ENCODE data around the gene DRG1. TPM values are rescaled to one million over a fixed set of nuclear protein-coding genes. Genes with fewer than 3 reads are reported as not detected.
"Not testable (repeated sequence)": the region's sequence is repeated elsewhere in the genome, so short reads cannot be mapped to it uniquely, and the experiment has no call there.

Gene DRG1, protein sequence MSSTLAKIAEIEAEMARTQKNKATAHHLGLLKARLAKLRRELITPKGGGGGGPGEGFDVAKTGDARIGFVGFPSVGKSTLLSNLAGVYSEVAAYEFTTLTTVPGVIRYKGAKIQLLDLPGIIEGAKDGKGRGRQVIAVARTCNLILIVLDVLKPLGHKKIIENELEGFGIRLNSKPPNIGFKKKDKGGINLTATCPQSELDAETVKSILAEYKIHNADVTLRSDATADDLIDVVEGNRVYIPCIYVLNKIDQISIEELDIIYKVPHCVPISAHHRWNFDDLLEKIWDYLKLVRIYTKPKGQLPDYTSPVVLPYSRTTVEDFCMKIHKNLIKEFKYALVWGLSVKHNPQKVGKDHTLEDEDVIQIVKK
- 41.7 TPM for total RNA-seq

DNA sequence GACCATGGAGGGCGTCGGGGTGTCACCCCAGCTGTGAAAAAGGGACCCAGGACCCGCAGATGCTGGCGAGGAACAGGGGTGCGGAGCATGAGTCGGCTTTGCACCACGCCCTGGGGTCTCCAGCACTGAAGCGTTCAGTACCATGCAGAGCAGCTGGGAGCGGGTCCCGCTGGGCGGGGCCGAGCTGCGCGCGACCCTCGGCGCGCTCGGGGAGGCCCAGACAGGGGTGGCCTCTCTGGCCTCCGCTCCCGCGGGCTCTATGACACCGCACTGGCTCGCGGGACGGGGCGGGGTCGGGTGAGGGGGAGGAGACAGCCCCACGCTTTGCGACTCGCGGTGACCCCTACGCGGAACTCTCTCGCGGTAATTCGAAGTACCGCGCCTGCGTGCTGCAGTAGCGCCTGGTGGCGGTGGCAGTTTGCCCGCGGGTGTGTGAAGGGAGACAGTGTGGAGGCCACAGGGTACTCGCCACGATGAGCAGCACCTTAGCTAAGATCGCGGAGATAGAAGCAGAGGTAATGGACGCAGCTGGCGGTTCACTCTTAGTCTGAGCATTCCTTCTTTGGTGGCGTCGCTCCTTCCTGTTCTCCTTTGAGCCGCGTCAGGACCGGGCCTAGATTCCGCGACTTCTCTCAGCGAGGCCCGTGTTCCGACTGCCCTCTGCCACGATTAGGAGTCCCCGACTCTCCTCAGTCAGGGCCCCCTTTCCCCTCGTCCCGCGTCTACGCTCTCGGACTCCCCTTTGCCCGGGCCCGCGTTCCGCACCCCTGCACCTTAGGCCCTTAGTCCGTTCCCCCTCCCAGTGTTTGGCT is at the start of gene DRG1:
DRG1 (plus strand) TSS at position 394 of the 812 bp plus-strand sequence; CDS start at position 474, 80 bp downstream.
- DNase-seq (ENCODE audit: low read depth in 2 of 3, low spot score in 2 of 3): peak; percentile 85 to 97 (median 97)

DNA sequence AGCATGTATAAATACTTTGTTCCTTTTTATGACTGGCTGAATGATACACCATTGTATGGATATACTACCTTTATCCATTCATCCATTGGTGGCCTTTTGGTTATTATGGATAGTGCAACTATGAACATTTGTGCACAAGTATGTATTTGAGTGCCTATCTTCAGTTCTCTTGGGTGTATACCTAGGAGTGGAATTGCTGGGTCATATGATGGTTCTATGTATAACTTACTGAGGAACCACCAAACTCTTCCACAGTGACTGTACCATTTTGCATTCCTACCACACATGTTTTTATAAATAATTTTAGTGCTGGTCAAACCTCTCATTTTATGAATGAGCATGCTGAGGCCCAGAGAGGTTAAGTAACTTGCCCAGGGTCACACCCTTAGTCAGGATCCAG is 49.4 kb upstream of the DRG1 start:
- no peak for DNase-seq (ENCODE audit: low read depth in 2 of 3, low spot score in 2 of 3)

DNA sequence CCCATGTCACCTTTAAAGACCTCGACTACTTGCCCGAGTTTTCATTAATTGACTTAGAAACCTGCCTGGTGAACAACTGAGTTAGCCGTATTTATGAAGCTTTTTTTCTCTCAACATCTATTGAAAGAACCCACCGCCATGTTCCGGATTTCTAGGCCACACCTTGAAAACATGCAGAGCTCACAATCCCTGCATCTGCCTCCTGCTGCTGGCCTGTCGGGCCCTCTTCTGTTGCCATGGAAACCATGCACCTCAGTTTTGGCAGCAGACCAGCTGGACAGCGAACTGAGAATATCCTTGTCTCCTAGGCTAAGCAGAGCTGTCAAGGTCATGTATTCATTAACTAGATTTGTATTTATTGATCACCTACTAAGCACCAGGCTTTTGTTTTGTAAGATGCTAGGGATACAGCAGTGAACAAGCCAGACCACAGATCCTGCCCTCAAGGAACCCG is 49.0 kb upstream of the DRG1 start:
- DNase-seq (ENCODE audit: low read depth in 2 of 3, low spot score in 2 of 3): no peak

DNA sequence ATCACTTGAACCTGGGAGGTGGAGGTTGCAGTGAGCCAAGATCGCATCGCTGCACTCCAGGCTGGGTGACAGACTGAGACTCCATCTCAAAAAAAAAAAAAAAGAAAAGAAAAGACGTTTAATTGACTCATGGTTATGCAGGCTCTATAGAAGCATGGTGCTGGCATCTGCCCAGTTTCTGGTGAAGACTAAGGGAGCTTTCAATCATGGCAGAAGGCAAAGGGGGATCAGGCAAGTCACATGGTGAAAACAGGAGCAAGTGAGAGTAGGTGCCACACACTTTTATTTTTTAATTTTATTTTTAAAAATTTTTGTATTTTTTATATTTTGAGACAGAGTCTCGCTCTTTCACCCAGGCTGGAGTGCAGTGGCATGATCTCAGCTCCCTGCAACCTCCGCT is 44.9 kb upstream of the DRG1 start:
- DNase-seq (ENCODE audit: low read depth in 2 of 3, low spot score in 2 of 3): no peak

DNA sequence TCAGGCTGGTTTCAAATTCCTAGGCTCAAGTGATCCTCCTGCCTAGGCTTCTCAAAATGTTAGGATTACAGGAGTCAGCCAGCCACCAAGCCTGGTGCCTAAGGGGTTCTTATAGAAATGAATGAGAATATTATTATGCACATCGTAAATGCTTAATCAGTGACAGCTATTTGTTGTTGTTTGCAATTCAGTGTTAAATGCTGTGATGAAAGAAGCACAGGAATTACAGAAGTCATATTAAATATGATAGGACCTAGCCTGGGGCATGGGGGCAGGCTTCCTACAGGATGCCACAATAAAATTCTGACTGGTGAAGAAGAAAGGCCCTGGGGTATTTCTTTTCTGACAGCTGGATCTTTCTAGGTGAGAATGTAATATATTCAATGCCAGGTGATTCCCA is 39.4 kb upstream of the DRG1 start:
- no peak for DNase-seq (ENCODE audit: low read depth in 2 of 3, low spot score in 2 of 3)

DNA sequence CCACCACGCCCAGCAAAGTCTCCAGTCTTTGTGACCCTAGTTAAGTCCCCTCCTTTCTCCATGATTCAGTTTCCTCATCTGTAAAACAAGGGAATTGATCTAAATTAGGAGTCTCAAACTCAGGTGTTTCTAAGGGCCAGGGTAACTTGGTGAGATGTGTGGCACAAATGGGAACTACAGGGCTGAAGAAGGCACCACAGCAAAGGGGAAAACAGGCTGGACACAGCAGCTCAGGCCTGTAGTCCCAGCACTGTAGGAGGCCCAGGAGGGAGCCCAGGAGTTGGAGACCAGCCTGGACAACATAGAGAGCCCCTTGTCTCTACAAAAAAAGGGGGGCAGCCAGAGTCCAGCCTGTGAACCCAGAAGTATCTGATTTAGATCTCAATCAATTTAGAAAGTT is 37.7 kb upstream of the DRG1 start:
- DNase-seq (ENCODE audit: low read depth in 2 of 3, low spot score in 2 of 3): no peak

DNA sequence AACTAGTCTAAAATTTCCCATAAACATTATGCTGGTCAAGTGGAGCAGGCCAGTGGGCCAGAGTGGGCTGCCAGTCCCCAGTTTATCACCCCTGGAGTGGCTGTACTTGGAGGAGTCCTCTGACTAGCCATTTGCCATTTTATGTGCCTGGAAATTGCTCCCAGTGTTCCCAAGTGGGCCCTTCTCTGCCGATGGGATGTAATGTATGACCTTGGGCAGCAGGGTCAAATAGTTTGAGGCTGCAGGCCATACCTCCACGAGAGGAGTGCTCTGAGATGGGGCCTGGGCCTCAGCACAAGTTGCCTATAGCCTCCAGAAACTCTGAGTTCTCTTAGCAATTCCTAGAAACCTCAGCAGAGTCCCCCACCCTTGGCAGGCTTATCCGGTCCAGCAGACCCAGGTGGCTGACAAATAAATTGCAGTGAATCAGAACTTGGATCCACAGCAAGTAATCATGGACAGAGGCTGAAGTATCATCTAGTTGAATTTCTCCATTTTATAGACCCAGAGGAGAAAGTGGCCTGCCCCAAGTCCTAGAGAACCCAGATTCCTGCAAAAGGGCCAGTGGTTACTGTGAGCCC is 35.4 kb upstream of the DRG1 start:
- no peak for DNase-seq (ENCODE audit: low read depth in 2 of 3, low spot score in 2 of 3)

DNA sequence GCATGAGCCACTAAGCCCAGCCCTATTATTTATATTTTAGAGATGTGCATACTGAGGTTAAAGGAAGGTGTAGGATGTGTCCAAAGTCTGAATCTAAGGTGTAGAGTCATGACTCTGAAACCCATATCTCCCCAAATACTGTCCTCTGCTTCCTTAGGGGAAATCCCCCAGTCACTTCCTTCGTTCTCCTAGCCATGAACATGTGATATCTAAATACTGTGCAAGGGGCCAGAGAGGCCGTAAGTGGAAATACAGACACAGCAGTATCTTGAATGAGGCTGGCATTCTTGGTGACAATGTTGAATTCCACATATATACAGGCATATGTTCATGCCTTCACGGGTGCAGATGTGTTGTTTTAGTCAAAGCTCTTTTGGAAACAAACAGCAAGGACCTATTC is 32.0 kb upstream of the DRG1 start:
- DNase-seq (ENCODE audit: low read depth in 2 of 3, low spot score in 2 of 3): peak in 1 of 3 donors; percentile 8

DNA sequence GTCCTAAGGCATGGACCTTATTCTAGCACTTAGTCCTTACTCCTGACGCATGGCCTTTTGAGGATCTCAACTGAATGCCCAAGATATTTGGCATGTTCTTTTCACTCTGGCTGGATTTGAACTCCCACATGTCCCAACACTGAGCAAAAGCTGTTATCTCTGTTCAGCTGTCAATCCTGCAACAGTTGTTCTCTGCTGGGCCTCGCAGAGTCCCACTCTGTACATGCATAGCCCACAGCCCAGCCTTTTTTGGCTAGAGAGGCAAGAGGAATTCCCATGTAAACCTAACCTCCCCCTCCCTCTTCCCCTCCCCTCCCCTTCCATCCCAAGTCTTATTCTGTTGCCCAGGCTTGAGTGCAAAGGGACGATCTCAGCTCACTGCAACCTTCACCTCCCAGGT is 21.8 kb upstream of the DRG1 start:
- no peak for DNase-seq (ENCODE audit: low read depth in 2 of 3, low spot score in 2 of 3)

DNA sequence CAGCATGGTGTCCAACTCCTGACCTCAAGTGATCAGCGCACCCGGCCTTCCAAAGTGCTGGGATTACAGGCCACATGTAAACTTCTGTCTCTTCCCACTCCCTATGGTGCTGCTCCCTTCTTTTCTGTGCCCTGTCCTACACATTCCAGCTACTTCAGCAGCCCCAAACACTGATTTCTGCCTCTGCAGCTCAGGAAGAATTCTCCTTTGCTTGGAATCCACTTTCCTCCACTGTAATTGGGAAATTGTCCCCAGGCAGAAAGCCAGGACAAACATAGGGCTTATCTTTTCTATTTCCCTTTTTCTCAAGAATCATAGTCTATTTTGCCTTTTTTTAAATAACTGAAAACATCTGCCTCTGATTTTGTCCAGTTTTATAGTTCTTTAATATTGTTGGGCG is 21.3 kb upstream of the DRG1 start:
- DNase-seq (ENCODE audit: low read depth in 2 of 3, low spot score in 2 of 3): no peak

DNA sequence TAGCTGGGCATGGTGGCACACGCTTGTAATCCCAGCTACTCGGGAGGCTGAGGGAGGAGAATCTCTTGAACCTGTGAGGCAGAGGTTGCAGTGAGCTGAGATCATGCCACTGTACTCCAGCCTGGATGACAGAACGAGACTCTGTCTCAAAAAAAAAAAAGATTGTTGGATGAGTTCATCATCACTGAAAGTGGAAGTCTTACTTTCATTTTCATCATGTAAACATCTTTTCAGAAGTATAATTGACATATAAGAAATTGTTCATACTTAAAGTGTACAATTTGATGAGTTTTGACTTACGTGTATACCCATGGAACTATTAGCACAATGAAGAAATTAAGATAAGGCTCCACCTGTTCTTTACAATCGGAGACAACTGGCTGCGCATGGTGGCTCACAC is 20.8 kb upstream of the DRG1 start:
- not testable (repeated sequence) for DNase-seq (ENCODE audit: low read depth in 2 of 3, low spot score in 2 of 3)

DNA sequence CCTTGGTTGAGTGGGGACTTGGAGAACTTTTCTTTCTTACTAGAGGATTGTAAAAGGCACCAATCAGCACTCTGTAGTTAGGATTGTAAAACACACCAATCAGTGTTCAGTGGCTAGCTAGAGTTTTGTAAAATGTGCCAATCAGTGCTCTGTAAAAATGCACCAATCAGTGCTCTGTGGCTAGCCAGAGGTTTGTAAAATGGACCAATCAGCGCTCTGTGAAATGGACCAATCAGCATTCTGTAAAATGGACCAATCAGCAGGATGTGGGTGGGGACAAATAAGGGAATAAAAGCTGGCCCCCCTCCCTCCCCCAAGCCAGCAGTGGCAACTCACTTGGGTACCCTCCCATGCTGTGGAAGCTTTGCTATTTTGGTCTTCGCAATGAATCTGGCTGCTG is 5.5 kb upstream of the DRG1 start:
- no peak for DNase-seq (ENCODE audit: low read depth in 2 of 3, low spot score in 2 of 3)

DNA sequence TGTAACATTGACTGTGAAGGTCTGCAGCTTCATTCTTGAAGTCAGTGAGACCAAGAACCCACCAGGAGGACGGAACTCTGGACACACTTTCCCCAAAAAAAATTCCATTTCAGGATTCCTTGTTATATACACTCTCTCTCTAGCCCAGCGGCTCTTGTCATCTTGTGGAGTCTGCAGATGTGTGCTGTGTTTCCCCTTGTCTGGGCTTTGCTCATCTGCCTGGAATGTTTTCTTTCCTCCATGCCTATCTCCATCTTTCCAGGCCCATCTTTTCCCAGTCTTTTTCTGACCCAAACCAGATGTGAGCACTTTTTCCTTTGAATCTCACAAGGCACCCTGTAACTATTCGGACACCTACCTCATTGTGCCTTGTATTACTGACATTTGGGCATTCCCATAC is 5.1 kb upstream of the DRG1 start:
- DNase-seq (ENCODE audit: low read depth in 2 of 3, low spot score in 2 of 3): no peak

DNA sequence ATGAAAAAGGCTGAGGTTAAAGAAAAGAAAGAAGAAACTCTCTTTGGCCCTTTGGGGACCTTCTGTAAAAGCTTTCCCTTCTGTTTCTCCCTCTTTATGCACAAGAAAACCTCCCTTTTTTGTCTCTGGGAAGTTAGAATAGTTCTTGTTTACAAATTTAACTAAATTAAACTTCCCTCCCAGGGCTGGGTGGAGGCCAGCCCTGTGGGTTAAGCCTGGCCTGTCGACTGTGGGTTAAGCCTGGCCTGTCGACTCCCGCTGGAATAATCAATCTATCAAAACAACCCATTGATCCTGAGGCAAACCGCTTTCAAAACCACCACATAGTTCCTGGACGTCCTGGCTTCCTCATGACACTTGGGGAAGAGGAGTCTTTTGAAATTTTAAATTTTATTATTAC is 1.2 kb upstream of the DRG1 start:
- no peak for DNase-seq (ENCODE audit: low read depth in 2 of 3, low spot score in 2 of 3)

DNA sequence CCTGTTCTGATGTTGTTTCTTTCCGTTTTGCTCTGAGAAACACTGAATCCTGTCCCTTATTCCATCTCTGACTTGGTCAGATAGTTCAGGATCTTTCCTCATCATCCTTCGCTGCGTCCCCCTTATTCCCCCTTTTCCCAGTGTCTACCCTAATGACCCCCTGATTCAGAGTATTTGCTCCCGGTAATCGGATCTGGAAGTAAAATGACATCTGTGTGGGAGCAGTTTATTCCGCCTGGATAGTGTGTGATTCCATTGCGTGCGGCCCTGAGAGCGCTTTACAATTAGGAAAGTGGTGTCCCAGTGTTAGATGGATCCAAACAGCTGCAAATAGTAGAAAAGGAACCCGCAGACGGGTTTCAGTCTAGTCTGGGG is 606 bp downstream of the DRG1 start:
- DNase-seq (ENCODE audit: low read depth in 2 of 3, low spot score in 2 of 3): no peak

DNA sequence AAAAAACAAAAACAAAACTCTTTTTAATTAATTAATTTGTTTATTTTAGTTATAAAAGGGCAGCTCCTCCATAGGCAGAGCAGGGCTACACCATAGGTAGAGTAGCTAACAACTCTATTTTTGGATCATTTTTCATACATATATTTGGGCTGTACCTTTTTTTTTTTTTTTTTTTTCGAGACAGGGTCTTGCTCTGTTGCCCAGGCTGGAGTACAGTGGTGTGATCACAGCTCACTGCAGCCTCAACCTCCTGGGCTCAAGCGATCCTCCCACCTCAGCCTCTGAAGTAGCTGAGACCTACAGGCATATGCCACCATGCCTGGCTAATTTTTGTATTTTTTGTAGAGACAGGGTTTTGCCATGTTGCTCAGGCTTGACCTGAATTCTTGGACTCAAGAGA is 2.9 kb downstream of the DRG1 start:
- DNase-seq (ENCODE audit: low read depth in 2 of 3, low spot score in 2 of 3): not testable (repeated sequence)

DNA sequence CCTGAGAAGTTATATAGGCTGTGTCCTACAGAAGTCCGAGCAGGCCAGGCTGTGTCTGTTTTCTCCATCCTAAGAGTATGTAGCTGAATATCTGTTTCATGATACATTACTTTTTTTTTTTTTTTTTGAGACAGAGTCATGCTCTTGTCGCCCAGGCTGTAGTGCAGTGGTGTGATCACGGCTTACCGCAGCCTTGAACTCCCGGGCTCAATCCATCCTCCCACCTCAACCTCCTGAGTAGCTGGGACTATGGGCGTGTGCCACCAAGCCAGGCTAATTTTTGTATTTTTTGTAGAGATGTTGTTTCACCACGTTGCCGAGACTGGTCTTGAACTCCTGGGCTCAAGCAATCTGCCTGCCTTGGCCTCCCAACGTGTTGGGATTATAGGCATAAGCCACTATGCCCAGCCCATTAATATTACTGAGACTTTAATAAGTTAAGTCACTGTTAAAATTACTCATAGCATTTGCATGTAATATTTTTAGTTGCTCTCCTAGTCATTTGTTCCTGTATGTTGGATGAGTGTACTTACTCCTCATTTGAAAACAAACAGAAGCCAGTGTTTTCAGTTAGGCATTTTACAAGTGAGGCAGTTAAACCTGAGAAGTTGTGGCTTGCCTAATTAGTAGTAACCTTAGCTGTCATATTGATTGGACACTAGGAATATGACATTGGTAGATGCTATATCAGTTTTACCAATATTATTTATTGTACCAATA is 26.1 kb downstream of the DRG1 start:
- DNase-seq (ENCODE audit: low read depth in 2 of 3, low spot score in 2 of 3): no peak

DNA sequence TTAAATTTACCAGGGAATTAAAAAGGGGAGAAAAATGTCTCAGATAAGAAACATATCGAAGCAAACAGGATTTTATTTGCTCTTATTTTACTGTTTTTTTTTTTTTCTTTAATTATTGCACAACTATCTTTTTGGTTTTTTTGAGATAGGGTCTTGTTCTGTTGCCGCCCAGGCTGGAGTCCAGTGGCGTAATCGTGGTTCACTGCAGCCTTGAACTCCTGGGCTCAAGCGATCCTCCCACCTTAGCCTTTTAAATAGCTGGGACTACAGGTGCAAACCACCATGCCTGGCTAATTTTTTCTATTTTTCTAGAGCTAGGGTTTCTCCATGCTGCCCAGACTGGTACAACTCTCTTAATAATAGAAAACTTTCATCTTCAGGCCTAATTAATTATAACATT is 32.5 kb downstream of the DRG1 start:
- DNase-seq (ENCODE audit: low read depth in 2 of 3, low spot score in 2 of 3): no peak

DNA sequence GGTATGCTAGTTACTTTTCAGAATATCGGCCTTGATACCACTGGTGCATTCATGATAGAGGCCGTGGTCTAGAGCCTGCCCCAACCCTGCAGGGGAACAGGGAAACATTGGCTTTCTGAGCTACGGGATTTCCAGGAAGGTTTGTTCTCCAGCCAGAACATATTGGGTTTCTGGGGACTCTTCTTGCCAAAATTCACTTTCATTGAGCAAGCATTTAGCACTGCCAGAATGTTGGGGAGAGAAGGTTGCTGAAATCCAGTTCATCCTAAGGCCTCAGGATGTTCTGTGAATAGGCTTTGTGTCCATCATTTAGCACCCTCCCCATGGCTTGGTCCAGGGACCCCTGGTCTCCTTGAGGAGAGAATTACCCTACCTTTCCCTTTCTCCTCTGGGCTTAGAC is 36.7 kb downstream of the DRG1 start:
- no peak for DNase-seq (ENCODE audit: low read depth in 2 of 3, low spot score in 2 of 3)

DNA sequence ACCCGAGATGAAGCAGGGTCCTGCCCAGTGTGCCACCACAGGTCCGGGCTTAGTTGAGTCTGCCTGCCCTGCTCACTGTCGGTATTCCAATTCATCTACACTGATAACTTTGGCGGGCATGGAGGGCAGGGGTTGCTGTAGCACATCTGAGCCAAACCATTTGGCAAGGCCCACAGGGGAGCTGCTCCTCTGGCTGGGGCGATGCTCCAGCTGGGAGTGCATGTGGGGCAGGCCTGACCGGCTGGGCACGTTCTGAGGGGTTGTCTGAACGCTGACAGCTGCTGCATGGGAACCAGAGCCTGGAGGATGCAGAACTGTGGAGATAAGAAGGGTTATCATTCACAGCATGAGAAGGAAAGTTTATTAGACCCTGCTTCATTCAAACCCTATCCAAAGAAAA is 40.4 kb downstream of the DRG1 start:
- DNase-seq (ENCODE audit: low read depth in 2 of 3, low spot score in 2 of 3): no peak

DNA sequence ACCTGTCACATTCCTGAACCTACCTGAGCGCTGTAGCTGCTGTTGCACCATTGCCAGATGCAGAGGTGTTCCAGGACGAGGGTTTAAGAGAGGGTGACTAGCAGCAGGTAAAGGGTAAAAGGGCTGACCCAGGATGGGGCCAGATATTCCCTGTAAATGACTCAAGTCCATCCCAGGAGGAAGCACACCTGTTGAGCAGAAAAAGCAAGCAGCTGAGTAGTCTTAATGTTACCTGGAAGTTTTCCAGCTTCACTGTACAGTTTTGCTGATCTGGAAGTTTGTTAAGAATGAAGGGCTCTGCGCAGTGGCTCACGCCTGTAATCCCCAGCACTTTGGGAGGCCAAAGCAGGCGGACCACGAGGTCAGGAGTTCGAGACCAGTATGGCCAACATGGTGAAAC is 41.3 kb downstream of the DRG1 start:
- DNase-seq (ENCODE audit: low read depth in 2 of 3, low spot score in 2 of 3): no peak
